ENCODE results near the gene ZNF786.
"Not testable (repeated sequence)": the region's sequence is repeated elsewhere in the genome, so short reads cannot be mapped to it uniquely, and the experiment has no call there.

Gene ZNF786

GRCh38 chr7:149081914-149082313, 8.6 kb downstream of the ZNF786 start:
- no peak for DNase-seq

DNA sequence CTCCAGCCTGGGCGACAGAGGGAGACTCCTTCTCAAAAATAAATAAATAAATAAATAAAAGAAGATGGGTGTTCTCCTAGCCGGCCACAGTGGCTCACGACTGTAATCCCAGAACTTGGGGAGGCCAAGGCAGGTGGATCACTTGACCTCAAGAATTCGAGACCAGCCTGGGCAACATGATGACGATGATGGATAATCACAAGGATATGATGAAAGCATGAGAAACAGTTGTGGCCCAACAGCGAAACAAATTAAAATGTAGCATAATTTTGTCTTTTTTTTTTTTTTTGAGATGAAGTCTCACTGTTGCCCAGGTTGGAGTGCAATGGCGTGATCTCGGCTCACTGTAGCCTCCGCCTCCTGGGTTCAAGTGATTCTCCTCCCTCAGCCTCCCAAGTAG, 12.9 kb downstream of the ZNF786 start:
- DNase-seq, result no peak

GRCh38 chr7:149075286-149075685, 15.2 kb downstream of the ZNF786 start:
- DNase-seq, result no peak

DNA sequence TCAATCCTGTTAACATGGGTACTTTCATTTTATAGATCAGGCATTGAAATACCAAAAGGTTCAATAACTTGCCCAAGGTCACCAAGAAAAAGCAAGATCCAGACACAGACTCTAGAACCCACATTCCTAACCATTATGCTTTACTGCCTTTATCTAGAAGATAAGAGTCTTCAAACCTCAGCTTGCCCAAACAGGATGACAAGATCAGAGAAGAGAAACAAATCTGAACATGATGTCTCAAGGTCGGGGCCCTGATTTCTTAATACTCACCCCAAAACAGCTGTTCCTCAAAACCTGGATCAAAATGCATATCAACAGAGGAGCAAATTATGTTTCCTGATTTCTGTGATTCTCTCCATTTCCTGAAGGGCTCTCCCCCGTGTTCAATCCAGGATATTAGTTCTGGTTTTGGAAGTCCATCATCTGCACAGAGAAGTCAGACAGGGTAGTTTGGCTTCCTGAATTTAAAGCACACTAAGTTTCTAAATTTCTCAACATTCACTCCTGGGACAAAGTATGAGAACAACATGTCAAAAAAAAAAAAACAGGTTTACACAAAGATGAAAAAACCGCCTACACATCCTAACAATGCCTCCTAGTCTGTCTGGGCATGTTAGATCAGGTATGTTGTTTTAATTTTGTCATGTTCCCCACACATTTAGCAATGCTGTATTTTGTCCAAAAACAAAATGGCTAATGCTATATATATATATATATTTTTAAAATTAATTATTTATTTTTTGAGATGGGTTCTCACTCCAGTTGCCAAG, 16.2 kb downstream of the ZNF786 start:
- DNase-seq, result no peak

DNA sequence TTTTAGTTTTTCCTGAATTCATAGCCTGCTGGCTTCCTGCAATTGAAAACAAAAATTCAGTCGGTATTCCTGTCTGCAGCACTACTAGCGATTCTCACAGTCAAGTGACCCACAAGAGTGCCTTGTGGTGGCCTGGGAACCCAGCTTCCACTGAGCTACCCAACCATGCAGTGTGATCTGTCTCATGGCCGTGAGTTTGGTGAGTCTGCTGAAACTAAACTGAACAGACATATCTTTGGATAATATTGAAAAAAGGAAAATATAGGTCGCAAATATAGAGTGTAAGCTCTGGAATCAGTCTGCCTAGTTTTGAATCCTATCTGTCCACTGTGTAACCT, 18.1 kb downstream of the ZNF786 start:
- DNase-seq, result no peak

GRCh38 chr7:149071641-149072437, 18.7 kb downstream of the ZNF786 start:
- DNase-seq, result peak; percentile 66

DNA sequence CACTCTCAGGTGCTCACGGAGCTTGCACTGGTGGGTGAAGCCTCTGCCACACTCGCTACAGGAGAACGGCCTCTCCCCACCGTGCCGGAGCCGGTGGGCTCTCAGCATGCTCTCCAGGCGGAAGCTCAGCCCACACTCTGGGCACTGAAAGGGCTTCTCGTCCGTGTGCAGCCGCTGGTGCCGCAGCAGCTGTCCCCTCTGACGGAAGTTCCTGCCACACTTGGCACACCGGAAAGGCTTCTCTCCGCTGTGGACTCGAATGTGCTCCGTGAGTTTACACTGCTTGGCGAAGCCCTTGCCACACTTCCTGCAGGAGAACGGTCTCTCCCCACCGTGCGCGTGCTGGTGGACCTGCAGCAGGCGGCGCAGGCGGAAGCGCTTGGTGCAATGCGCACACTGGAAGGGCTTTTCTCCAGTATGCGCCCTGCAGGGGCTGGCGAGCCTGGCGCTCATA, 19.3 kb downstream of the ZNF786 start:
- DNase-seq, result no peak

DNA sequence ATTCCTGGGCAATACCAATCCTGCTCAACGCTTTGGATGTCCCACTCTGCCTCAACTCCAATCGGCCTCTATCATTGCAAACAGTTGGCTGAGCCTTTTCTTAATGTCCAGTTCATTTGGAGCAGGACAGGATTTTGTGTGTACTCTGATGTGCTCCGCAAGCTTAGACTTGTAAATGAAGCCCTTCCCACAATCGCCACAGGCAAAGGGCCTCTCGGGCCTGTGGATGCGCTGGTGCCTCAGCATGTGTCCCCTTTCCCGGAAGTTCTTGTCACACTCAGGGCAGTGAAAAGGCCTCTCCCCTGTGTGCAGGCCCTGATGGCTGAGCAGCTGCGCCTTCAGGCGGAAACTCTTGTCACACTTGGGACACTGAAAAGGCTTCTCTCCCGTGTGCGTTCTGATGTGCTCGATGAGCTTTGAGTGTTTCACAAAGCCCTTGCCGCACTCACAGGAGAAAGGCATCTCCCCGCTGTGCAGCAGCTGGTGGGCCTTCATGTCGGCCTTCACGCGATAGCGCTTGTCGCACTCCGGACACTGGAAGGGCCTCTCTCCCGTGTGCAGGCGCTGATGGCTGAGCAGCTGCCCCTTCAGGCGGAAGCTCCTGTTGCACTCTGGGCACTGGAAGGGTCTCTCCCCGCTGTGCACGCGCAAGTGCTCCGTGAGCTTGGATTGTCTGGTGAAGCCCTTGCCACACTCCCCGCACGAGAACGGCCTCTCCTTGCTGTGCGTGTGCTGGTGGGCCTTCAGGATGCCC, 20.0 kb downstream of the ZNF786 start:
- DNase-seq, result no peak

DNA sequence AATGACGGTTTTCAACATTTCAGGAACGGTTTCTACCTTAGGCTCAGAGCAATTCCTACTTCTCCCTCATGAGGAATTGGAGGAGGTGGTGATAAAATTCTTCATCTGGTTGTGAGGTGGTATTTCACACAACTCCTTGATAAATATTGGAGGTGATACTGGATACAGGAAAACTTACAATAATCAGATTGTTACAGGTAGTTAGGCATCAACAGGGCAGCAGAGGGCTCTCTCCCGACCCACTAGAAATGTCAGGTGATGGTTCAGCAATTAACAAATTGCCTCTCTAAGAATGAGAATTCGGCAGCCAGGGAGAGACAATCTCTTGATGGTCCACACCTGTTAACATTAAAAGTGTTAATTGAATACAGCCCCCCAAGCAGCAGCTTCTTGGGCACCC, 22.6 kb downstream of the ZNF786 start:
- peak; percentile 7 for DNase-seq

GRCh38 chr7:149063476-149063875, 27.0 kb downstream of the ZNF786 start:
- DNase-seq, result no peak

DNA sequence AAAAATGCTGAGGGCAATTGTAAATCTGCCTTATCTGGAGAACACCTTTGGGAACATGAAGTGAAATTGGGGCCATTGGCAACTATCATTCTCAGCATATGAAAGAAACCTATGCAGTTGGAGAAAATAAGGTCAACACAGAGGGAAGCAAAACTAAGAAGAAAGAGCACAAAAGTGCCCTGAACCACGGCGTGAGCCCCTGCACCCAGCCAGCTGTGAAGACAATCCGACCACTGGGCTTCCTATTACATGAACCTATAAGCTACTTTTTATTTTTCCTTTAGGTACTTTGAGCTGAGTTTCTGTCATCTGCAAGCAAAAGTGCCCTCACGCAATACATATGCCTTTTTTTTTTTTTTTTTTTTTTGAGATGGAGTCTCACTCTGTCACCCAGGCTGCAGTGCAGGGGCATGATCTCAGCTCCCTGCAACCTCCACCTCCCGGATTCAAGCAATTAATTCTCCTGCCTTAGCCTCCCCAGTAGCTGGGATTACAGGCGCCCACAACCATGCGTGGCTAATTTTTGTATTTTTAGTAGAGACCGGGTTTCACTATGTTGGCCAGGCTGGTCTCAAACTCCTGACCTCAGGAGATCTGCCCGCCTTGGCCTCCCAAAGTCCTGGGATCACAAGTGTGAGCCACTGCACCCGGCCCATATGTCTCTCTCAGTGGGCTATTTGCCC, 28.2 kb downstream of the ZNF786 start:
- DNase-seq, result not testable (repeated sequence)

GRCh38 chr7:149060156-149060555, 30.4 kb downstream of the ZNF786 start:
- no peak for DNase-seq

DNA sequence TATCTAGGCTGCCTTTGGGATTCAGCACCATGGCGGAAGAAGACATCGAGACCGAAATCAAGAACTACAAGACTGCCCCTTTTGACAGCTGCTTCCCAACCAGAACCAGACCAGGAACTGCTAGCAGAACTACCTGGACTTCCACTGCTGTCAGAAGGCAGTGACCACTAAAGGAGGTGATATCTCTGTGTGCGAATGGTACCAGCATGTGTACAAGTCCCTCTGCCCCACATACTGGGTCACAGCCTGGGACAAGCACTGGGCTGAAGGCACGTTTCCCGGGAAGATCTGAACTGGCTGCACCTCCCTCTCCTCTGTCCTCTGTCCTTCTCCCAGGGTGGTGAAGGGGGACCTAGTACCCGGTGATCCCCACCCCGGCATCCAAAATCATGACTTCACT, 36.6 kb downstream of the ZNF786 start:
- no peak for DNase-seq

DNA sequence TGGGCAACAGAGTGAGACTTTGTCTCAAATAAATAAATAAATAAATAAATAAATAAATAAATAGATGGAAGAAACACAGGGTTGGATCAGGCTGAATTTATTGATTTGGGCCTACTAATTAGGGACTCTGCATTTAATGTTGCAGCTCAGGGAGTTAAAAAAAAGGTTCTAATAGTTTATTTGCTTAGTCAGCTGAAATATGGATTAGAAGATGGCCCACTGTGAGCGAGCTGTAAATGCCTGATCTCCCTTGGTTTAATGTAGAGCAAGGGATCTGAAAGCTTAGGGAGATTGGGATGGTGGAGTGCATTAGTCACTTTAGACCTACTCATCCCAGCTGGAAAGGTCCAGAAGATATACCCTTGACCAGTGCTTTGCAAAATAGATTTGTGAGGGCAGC, 37.1 kb downstream of the ZNF786 start:
- no peak for DNase-seq

DNA sequence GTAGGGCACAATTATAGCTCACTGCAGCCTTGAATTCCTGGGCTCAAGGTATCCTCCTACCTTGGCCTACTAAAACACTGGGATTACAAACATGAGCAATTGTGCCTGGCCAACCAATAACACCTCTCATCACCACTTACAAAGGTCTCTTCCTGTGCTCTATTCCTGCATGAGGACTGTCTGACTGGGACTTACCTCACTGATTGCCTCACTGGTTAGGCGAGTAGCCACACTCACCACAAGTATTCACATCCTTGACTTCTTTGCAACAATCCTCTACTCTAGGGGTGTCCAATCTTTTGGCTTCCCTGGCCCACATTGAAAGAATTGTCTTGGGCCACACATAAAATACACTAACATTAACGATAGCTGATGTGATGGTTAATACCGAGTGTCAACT, 39.6 kb downstream of the ZNF786 start:
- no peak for DNase-seq

GRCh38 chr7:149048805-149049204, 41.7 kb downstream of the ZNF786 start:
- no peak for DNase-seq

DNA sequence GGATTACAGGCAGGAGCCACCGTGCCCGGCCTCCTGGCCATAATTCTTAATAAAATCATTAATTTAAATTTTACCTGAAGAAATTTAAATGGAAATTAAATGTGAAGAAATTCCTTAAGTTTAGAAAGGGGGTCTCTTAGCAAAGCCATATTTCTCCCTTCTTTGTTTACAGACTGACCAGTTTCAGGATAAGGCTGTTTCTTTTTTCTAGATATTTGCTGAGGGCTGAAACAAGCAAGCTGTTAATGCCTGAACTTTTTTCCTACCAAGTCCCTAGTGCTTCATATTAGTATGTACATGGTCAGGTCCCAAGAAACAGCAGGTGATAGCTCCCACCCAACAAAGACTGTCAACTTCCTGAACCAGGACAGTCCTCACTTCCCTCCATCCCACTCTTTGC, 44.1 kb downstream of the ZNF786 start:
- DNase-seq, result no peak

DNA sequence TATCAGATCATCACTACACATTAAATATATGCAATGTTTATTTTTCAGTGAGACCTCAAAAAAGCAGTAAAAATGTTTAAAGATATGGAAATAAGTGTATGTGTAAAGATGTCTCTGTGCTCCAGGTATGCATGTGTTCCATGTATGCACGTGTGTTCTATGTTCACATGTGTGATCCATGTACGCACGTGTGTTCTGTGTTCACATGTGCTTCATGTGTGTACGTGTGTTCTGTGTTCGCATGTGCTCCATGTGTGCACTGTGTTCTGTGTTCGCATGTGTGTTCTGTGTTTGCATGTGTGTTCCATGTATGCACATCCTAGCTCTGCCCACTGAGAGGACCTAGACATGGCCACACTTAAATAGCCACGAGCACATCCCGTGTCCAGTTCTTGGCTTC, 46.6 kb downstream of the ZNF786 start:
- no peak for DNase-seq

DNA sequence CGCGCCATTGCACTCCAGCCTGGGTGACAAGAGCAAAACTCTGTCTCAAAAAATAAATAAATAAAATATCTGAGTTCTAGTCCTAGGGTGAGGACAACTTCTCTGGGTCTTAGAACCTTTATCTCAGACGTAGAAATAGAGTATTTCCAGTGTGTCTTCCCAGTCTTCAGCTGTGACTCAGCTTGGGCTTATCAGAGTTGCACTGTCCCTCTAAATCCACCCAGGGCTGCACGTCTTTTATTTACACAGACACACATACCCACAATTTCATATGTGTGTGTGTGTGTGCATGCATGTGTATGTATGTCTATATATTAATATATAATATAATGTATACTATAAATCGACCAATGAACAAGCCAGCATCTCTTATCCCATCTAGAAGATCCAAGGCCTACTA, 49.2 kb downstream of the ZNF786 start:
- DNase-seq, result no peak

DNA sequence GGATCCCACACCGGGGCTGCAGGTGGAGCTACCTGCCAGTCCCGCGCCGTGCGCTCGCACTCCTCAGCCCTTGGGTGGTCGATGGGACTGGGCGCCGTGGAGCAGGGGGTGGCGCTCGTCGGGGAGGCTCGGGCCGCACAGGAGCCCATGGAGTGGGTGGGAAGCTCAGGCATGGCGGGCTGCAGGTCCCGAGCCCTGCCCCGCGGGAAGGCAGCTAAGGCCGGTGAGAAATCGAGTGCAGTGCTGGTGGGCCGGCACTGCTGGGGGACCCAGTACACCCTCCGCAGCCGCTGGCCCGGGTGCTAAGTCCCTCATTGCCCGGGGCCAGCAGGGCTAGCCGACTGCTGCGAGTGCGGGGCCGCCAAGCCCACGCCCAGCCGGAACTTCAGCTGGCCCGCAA, 51.9 kb downstream of the ZNF786 start:
- DNase-seq, result not testable (repeated sequence)

DNA sequence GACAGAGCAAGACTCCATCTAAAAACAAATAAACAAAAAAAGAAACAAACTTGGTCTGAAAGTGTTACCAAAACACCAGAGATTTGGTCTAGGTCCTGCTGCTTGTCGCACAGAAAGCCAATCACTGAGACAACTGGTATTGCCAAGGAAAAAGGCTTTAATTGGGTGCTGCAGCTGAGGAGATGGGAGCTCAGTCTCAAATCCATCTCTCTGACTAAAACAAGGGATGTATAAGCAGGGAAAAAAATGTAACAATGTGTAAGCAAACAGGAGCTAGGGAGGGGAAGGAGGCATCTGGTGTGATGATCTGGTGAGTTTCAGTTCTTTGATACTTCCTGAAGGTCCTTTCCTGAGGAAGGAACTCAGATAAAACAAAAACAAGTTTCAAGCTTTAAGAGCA, 53.8 kb downstream of the ZNF786 start:
- no peak for DNase-seq

DNA sequence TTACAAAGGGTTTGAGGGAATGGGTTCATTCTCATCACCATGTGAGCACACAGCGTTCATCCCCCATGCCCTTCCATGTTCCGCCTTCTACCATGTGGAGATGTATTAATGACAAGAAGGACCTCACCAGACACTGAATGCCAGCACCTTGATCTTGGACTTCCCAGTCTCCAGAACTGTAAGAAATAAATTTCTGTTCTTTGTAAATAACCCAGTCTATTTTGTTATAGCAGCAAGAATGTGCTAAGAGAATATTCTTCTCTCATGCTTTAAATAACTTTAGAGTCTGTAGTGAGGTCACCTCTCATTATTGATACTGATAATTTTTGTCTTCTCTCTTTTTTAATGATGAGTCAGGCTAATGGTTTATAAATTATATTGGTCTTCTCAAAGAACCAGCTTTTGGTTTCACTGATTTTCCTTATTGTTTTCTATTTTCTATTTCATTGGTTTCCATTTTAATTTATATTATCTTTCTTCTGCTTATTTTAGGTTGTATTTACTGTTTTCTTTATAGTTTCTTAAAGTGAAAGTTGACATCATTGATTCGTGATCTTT, 59.1 kb downstream of the ZNF786 start:
- DNase-seq, result no peak

DNA sequence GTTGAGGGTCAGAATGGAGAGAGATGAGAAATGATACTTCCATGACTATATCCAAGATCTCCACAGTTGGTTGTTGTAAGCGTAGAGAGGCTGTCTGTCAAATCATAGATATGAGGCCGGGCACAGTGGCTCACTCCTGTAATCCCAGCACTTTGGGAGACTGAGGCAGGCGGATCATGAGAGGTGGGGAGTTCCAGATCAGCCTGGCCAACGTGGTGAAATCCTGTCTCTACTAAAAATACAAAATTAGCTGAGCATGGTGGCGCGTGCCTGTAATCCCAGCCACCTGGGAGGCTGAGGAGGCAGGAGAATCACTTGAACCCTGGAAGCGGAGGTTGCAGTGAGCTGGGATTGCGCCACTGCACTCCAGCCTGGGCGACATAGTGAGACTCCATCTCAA, 60.1 kb downstream of the ZNF786 start:
- not testable (repeated sequence) for DNase-seq
